Measurements from ENCODE around the gene SOWAHD.
"Not testable (repeated sequence)": the region's sequence is repeated elsewhere in the genome, so short reads cannot be mapped to it uniquely, and the experiment has no call there.

SOWAHD gene

DNA sequence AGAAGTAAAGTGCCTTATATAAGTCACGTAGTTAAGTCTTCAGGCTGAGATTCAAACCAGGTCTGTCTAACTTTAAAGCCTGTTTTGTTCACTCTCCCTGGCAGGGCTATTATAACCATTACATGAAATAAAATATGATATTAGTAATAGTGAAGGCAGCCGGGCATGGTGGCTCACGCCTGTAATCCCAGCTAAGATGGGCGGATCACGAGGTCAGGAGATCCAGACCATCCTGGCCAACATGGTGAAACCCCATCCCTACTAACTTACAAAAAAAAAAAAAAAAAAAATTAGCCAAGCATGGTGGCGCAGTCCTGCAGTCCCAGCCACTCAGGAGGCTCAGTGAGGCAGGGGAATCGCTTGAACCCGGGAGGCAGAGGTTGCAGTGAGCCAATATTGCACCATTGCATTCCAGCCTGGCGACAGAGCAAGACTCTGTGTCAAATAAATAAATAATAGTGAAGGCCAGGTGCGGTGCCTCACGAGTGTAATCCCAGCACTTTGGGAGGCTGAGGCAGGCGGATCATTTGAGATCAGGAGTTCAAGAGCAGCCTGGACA lies 22.1 kb upstream of the SOWAHD start:
- CTCF ChIA-PET, result interaction anchor here (0.6 to 1.4 kb wide), 4 partner anchors 43 to 246 kb away, joined by 3 to 6 read pairs (median 3); no protein-coding TSS in a partner anchor
- TF ChIP-seq, protein P1, sequence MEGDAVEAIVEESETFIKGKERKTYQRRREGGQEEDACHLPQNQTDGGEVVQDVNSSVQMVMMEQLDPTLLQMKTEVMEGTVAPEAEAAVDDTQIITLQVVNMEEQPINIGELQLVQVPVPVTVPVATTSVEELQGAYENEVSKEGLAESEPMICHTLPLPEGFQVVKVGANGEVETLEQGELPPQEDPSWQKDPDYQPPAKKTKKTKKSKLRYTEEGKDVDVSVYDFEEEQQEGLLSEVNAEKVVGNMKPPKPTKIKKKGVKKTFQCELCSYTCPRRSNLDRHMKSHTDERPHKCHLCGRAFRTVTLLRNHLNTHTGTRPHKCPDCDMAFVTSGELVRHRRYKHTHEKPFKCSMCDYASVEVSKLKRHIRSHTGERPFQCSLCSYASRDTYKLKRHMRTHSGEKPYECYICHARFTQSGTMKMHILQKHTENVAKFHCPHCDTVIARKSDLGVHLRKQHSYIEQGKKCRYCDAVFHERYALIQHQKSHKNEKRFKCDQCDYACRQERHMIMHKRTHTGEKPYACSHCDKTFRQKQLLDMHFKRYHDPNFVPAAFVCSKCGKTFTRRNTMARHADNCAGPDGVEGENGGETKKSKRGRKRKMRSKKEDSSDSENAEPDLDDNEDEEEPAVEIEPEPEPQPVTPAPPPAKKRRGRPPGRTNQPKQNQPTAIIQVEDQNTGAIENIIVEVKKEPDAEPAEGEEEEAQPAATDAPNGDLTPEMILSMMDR (IDR thresholded peaks at IDR 0.05; ENCODE audit: insufficient read depth, low read length, missing control alignments), result no peak
- H3K4me3 ChIP-seq (ENCODE audit: low read depth, low read length), result no peak overlapping the region
- no peak for DNase-seq (ENCODE audit: low read depth, low spot score)
- POLR2A ChIA-PET, result no interaction called here

DNA sequence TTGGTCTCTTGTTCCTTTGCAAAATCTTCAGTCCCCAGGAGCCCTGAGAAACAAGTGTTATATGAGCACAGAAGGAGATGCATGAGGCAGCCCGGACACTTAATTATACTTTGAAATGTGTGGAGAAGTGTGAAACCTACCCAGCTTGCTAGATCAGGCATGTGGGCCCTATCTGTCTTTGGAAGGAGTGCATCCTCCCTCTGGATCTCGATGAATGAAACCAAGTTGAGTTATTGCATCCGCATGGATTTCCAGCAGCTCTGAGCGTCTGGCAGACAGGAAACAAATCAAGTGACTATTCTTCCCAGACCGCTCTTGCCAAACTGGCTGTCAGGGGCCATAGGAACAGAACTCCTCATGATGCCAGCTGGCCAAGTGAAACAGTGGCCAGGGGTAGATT lies 19.6 kb upstream of the SOWAHD start:
- no peak for DNase-seq (ENCODE audit: low read depth, low spot score)
- ChIA-PET POLR2A (no interaction called here), CTCF (interaction anchor here (1.2 kb wide), 1 partner anchor 9 kb away, joined by 5 read pairs; no protein-coding TSS in a partner anchor)
- TF ChIP-seq, protein P1 (IDR thresholded peaks at IDR 0.05; ENCODE audit: insufficient read depth, low read length, missing control alignments), result no peak
- H3K4me3 ChIP-seq (ENCODE audit: low read depth, low read length), result no peak overlapping the region

DNA sequence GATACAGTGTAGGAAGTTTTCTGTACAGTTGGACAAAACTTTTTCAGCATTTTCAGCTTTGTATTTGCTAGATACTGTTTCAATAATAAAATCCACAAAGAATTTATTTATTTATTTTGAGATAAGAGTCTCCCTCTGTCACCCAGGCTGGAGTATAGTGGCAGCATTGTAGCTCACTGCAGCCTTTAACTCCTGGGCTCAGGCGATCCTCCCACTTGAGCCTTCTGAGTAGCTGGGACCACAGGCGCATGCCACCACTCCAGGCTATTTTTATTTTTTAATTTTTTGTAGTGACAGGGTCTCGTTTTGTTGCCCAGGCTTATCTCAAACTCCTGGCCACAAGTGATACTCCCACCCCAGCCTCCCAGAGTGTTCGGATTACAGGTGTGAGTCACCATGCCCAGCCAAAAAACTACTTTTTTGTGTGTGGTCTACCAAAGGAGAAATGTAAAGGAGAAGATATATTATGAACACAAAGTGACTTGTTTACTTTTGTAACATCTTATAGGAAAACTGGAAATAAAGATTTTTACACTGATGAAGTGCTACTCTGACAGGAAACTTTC lies 13.0 kb upstream of the SOWAHD start:
- no peak overlapping the region for H3K4me3 ChIP-seq (ENCODE audit: low read depth, low read length)
- TF ChIP-seq, protein P1 (IDR thresholded peaks at IDR 0.05; ENCODE audit: insufficient read depth, low read length, missing control alignments), result no peak
- ChIA-PET POLR2A (no interaction called here), CTCF (no interaction called here)
- no peak for DNase-seq (ENCODE audit: low read depth, low spot score)

- POLR2A ChIA-PET; DNase-seq (ENCODE audit: low read depth, low spot score); CTCF ChIA-PET; H3K4me3 ChIP-seq (ENCODE audit: low read depth, low read length): not testable (repeated sequence)
Measured at GRCh38 chrX:119750131-119750530, 8.3 kb upstream of the SOWAHD start.

DNA sequence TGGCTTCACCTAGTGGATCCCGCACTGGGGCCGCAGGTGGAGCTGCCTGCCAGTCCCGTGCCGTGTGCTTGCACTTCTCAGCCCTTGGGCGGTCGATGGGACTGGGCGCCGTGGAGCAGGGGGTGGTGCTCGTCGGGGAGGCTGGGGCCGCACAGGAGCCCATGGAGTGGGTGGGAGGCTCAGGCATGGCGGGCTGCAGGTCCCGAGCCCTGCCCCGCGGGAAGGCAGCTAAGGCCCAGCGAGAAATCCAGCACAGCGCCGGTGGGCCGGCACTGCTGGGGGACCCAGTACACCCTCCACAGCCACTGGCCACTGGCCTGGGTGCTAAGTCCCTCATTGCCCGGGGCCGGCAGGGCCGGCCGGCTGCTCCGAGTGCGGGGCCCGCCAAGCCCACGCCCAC lies 7.6 kb upstream of the SOWAHD start:
- DNase-seq (ENCODE audit: low read depth, low spot score); POLR2A ChIA-PET; CTCF ChIA-PET; H3K4me3 ChIP-seq (ENCODE audit: low read depth, low read length): not testable (repeated sequence)

DNA sequence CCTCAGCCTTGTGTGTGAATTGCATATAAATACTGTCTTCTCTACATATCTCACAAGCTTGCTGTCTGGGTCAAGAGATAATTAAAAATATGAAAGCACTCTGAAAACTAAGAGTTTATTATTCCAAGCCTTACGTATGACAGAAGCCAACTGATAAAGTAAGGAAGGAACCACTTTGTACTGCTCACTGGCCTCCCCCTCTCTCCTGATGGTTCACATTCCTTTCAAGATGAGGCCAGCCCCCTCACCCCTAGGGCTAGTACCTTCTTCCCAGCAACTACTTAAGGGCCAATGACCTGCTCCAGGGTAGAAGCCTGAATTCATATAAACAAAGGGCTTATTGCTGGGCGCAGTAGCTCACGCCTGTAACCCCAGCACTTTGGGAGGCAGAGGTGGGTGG lies 5.4 kb upstream of the SOWAHD start:
- no peak for DNase-seq (ENCODE audit: low read depth, low spot score)
- ChIA-PET POLR2A (no interaction called here), CTCF (interaction anchor here (0.9 to 2.5 kb wide), 7 partner anchors 9 to 240 kb away, joined by 3 to 6 read pairs (median 5); no protein-coding TSS in a partner anchor)
- TF ChIP-seq, protein P1 (IDR thresholded peaks at IDR 0.05; ENCODE audit: insufficient read depth, low read length, missing control alignments), result no peak
- no peak overlapping the region for H3K4me3 ChIP-seq (ENCODE audit: low read depth, low read length)

GRCh38 chrX:119753639-119754257 lies 4.6 kb upstream of the SOWAHD start:
- CTCF ChIA-PET, result interaction anchor here (1.0 to 2.7 kb wide), 6 partner anchors 11 to 237 kb away, joined by 3 to 8 read pairs (median 5); no protein-coding TSS in a partner anchor
- TF ChIP-seq, protein P1 (IDR thresholded peaks at IDR 0.05; ENCODE audit: insufficient read depth, low read length, missing control alignments), result no peak
- DNase-seq (ENCODE audit: low read depth, low spot score), result no peak
- H3K4me3 ChIP-seq (ENCODE audit: low read depth, low read length), result no peak overlapping the region
- POLR2A ChIA-PET, result no interaction called here
